Suppressor macrophage treated with lipopolysaccharide for 4 hours (primary cell): ENCODE results near the gene FCHSD2.

Source experiments
- DNase-seq: peaks from one replicate; pipeline ENCODE4 v3.0.0-alpha.2; 2020

Gene FCHSD2

DNA sequence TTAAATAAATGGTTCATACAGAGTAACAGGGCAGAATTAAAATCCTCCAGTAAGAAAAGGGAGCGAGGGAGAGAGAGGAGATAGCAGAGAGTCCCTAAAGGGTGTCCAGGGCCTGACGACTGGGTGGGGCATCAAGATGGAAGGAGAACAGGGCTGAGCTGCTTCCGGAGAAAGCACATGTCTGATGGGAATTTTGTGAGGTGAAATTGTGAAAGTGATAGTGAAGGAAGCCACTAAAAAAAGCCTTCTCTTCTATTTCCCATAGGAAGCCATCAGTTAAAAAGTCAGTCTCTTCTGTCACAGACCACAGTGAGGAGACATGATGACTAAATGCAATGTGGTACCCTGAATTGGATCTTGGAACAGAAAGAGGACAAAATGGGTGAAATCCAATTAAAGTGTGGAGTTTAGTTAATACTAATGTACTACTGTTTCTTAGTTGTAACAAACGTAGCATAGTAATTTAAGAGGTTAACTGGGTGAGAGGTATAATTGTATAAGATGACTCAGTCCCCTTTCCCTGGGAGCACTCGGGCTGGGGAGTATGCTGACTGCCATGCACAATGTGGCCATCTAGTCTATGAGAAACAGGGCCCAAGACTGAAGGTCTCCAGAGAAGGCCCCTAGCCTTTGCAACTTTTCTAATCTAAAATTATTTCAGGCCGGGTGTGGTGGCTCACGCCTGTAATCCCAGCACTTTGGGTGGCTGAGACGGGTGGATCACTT lies 29.5 kb upstream of the FCHSD2 start:
- peak; percentile 67 for DNase-seq

DNA sequence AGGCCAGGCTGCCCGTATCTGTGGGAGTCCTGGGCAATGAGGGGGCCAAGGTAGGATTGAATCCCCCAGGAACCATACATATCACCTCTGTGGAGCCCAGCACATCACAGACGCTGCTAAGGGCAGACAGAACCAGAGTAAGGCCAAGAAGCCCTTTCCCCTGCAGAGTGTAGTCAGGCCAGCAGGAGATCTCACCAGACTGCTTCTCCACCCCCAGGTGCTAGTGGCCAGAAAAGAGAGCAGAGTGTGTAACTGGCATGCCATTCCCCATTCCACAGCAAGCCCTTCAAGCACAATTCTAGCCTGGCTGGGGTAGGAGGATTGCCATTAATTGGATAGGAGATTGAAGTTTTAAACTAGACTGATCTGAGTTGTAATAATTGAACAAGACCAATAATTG lies 28.0 kb upstream of the FCHSD2 start:
- no peak for DNase-seq

DNA sequence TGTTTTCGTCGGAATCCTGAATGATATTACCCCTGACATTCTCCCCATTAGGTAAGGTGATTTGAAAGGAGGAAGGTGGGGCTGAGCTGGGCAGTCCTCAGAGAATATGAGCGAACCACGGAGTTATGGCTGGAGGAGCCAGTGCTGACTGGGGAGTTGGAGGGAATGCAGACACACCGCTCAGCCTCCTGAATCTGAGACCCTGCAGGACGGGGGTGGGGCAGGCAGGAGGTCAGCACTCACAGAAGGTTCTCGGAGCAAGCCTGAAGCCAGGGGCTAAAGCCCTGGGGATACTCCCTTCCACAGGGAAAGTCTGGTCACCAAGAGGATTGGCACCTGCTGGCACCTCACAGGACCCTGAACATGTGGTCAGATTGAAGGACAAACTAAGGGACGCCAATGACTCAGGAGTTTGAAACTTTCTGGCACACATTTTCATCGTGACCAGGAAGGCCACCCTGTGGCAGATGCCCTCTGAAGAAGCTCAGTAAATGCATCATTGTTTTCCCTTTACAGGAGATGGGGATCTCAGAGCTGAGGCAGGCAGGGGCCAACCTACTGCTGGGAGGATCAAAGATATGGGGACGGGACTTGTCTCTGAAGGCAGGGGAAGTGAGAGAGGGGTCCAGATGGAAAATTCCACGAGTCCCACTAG lies 26.9 kb upstream of the FCHSD2 start:
- no peak for DNase-seq

DNA sequence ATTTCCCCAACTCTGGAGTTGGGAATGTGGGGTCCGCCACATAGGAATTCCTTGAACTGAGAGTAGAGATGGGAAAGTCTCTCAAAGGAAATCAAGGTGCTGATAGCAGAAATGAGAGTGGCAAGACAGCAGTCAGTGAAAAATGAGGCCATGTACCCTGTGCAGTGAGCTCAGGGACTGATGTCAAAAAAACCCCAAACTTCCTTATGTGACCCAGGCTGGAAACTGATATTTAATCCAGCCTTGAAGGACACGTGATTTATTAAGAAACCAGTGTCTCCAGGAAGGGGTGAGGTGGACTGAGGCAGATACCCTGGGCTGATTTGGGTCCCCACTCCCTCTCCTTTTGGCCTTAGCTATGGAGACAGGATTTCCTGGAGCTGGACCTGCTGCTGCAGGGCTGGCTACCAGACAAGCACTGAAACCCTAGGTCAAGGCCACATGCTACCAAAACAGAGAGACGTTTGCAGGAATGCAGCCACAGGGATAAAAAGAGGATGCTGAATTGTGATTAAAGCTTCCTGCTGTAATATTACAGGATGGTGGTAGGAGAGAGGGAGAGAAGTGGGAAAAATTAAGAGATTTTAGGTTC lies 25.3 kb upstream of the FCHSD2 start:
- DNase-seq = peak; percentile 60

GRCh38 chr11:73164803-73165540 lies 22.9 kb upstream of the FCHSD2 start:
- DNase-seq = peak; percentile 67

- DNase-seq = no peak
Measured at GRCh38 chr11:73163638-73164174, 21.6 kb upstream of the FCHSD2 start.

DNA sequence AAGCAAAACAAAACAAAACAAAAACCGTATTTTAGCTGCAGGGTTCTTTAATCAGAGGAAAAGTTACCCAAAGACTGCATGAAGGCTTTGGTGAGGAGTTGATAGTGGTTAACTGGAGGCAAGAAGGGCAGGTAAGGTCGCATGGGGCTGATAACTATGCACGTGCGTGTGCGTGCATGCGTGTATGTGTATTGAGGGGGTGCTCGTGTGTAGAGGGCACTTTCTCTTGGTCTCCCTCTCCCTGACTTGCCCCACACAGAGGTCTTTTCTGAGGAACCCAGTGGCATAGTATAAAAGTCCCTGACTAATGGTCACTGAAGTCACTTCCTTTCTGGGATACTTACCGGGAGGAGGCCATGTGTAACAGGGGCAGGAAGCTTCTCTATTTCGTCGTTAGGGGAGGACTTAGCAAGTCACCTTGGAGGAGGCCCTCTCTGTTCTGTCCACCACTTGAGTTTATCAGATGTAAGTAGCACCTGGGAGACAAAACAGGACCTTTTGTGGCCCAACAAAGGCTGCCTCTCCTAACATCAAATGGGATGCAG lies 20.1 kb upstream of the FCHSD2 start:
- DNase-seq = peak; percentile 66

GRCh38 chr11:73160005-73160760 lies 18.1 kb upstream of the FCHSD2 start:
- DNase-seq = no peak

DNA sequence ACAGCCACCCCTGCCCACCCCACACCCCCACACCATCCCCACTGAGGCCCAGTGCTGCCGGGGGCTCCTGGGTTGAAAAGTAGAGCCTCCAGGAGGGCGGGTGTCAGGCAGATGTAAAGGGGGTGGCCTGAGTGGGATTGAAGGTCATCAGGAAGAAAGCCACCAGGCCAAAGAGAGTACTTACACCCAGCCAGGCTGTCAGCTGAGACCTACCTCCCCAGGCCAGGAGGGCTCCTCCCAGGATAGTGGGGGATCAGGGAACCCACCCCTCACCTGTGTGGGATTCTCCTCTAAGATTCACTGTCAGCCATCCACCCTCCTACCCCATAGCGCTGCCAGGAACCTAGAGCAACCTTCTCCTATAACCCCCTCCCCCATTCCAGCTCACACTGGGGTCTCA lies 17.2 kb upstream of the FCHSD2 start:
- DNase-seq = no peak

DNA sequence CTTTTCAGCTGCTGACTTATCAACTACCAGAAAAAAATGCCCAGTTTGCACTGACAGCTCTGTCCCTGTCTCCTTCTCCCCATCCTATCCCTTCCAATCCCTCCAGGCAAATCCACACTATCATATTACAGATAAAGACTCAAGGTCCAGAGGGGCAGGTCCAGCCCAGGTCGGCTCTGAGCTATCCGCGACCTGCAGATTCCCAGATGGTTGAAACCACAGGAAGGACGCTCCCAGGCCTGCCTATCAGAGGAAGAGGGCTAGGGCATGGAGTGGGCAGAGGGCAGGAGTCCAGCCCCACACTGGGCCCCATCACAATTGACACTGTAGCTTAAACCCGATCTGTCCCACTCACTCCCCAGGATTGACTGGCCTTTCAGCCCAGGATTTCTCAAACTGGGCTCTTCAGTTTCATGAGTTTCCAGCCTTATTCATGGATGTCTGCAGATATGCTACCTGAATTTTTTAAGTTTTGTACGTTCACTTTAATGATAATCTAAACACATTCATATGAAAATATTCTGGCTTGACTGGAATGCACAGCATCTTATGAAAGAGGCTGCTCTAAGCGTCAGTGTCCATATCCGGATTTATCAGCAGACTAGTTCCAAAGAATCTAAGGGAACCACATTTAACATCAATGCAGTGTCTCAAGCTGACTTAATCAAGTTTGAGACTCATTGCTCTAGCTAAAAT lies 16.4 kb upstream of the FCHSD2 start:
- DNase-seq = no peak

DNA sequence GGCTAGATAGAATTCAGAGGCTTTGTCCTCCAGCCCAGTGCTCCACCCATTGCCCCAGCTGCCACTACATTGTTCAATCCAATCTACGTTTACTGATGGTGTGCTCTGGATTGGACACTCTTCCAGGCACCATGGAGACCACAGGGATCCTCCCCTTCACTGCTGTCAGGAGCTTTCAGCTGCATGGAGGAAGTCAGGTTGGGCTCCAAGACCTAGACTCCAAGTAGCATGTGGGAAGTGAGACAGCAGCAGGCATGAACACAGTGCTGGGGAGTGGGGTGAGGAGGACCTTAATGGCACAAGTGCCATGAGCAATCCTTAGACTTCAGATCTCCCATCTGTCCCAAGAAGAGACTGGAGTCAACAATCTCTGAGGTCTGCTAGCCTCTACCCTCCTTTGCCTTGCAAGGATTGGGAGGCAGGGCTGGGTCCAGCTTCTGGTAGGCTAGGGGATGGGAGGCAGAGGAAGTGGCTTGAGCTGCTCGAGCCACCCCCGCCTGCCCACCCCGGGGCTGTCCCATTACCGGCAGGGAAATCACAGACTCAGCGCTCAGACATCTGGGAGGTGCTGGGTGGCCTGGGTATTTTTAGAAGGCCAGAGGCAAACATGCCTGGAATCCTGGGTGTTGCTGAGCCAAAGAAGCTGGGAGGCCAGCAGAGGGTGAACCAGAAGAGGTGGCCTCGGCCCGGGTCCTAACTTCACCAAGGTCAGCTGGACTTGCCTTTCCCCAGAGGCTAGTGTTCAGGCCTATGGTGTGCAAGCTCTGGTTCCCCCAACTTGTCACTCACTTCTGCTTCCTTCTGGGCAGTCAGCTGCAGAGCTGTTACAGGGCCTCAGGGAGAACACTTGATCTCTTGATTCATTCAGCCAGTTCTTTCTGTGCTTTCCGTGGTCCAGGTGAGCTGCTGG lies 15.2 kb upstream of the FCHSD2 start:
- peak; percentile 72 for DNase-seq

- DNase-seq = no peak
Measured at GRCh38 chr11:73156686-73157085, 14.6 kb upstream of the FCHSD2 start.

DNA sequence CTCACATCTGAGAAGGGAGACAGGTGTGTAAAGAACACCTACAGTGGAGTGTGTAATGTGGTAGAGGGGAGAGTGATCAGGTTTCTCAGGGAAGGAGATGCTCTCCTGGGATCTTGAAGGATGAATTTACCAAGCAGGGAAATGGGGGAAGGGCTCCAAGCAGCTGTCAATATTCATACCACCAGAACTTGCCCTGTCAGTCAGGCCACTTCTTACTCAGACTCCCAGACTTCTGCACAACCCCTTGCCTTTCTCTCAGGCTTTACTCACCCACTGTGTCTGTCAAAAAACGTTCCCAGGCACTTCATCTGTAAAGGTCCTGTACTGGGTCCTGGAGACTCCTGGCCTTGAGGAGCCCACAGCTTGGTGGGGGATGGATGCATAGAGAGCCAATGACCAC lies 14.0 kb upstream of the FCHSD2 start:
- no peak for DNase-seq

- DNase-seq = no peak
Measured at GRCh38 chr11:73155102-73155501, 13.0 kb upstream of the FCHSD2 start.

DNA sequence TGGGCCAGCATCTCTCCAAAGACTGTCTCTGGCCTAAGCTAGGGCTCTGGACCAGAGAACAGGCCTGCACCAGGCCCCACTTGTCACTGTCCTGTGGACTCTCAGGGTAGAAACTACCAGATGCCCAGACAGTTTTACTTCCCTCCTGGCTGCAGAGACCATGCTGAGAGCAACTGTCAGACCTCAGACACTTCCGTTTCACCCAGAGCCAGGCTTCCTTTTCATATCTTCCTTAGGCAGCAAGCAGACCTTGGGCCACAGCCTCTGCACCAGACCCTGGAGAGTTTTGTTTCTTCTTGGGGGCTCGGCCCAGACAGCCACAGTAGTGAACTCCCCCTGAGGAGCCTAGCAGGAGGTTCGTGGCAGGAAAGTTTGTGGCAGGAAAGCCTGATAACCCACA lies 12.1 kb upstream of the FCHSD2 start:
- peak; percentile 74 for DNase-seq

DNA sequence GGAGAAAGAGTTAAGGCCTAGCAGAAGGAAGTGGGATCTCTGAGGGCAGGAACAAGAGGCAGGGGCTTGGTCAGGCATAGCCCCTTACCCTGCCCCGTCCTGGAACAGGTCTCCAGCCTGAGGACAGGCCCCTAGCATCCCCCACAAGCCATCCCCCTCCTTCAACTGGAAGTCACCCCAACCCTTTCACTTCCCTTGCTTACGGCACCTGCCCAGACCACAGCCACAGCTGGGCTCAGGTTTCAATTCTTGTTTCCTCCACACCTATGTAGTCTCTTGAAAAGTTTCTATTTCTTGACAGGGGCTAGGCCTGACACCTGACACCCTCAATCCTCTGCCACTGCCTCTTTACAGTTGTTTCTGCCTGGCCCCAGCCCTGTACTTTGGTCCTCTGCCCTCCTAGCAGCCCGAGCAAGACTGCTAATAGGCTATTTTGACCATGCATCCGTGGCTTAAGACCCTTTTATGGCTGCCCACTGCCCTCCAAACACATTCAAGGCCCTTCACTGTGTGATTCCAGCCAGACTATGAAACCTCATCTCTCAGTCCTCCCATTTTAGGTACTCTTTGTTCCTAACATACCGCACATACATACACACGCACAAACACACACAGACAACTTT lies 10.9 kb upstream of the FCHSD2 start:
- DNase-seq = no peak

GRCh38 chr11:73152086-73152853 lies 10.2 kb upstream of the FCHSD2 start:
- DNase-seq = no peak

DNA sequence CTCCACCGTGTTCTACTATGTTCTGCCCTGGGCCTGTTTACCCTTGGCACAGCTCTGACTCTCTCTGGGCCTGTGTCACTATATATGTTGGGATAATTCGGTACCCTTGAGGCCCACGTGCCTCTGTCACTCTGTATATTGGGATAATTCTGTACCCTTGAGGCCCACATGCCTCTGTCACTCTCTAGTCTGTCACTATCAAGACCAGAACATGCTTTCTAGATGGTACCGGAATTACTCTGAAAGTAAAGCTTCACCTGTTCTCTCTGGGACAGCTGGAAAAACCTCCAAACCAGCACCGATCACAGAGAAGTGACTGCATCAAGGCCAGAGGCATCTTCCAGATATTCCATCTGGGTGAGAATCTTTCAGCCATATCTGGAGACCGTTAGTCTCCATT lies 9.3 kb upstream of the FCHSD2 start:
- DNase-seq = no peak

GRCh38 chr11:73149105-73149504 lies 7.0 kb upstream of the FCHSD2 start:
- DNase-seq = no peak
